ENCODE results near the gene SRD5A2.

- TF ChIP-seq EZH2phosphoT487 (IDR thresholded peaks at IDR 0.05; ENCODE audit: insufficient read depth, low read depth) (no peak), EZH2 (IDR thresholded peaks at IDR 0.05; ENCODE audit: insufficient read depth, poor library complexity, severe bottlenecking) (no peak)
Measured at GRCh38 chr2:31531101-31531500, 49.6 kb downstream of the SRD5A2 start.
